Mesothelial cell of epicardium (in vitro differentiated cells): ENCODE data around the gene DUOX1. TPM values are rescaled to one million over a fixed set of nuclear protein-coding genes. Genes with fewer than 3 reads are reported as not detected.

Source experiments
- DNase-seq, 2 experiments: peaks; one replicate each; pipeline ENCODE4 v3.0.0; 2021; ENCODE audit warnings: low spot score in 2 of 2; ENCODE audit not compliant: unreplicated experiment in 2 of 2
- H3K27ac Mint-ChIP-seq: 2 replicates; pipeline ENCODE4 v1.8.0; 2021; ENCODE audit warnings: mixed read lengths
- H3K27me3 Mint-ChIP-seq: 2 replicates; pipeline ENCODE4 v1.8.0; 2021; ENCODE audit warnings: low read depth, mixed read lengths
- H3K36me3 Mint-ChIP-seq: 2 replicates; pipeline ENCODE4 v1.8.0; 2021; ENCODE audit warnings: mixed read lengths
- H3K4me1 Mint-ChIP-seq: 2 replicates; pipeline ENCODE4 v1.8.0; 2021; ENCODE audit warnings: mixed read lengths
- H3K4me3 Mint-ChIP-seq: 2 replicates; pipeline ENCODE4 v1.8.0; 2021; ENCODE audit warnings: mild to moderate bottlenecking, moderate library complexity, mixed read lengths
- H3K9me3 Mint-ChIP-seq: 2 replicates; pipeline ENCODE4 v1.8.0; 2021; ENCODE audit warnings: mixed read lengths
- CTCF ChIP-seq: fragments of 200-600 bp; sonication (generic); IDR thresholded peaks from one replicate; pipeline ENCODE4 v1.5.0; 2021; ENCODE audit warnings: antibody characterized with exemption; ENCODE audit not compliant: unreplicated experiment
- total RNA-seq: library from RNA; stranded (reverse); gene quantifications from 3 replicates; pipeline ENCODE4 v1.2.1, GENCODE V29; 2021

The DUOX1 gene
- total RNA-seq, 1 donor from 2014 or later, result 7.2 TPM

- Mint-ChIP-seq H3K9me3 (no peaks in the 10 kb centered on the region), H3K4me1 (peaks cover 16% of the 10 kb centered on the region), H3K27ac (no peak overlapping the region), H3K4me3 (no peak overlapping the region), H3K36me3 (no peaks in the 10 kb centered on the region), H3K27me3 (no peaks in the 10 kb centered on the region)
- no peak for DNase-seq
- no peak for TF ChIP-seq CTCF
These were observed 27.1 kb downstream of the DUOX1 start for GRCh38 chr15:45156744-45157455.

- Mint-ChIP-seq H3K9me3 (no peaks in the 10 kb centered on the region), H3K27me3 (no peaks in the 10 kb centered on the region), H3K4me3 (no peak overlapping the region), H3K27ac (no peak overlapping the region), H3K36me3 (no peaks in the 10 kb centered on the region), H3K4me1 (peaks cover 21% of the 10 kb centered on the region)
- TF ChIP-seq CTCF, result no peak
- no peak for DNase-seq
These were observed 28.2 kb downstream of the DUOX1 start for GRCh38 chr15:45157974-45158373.

GRCh38 chr15:45161666-45162065 is 31.9 kb downstream of the DUOX1 start:
- no peak overlapping the region for H3K27ac Mint-ChIP-seq
- no peak for TF ChIP-seq CTCF
- no peaks in the 10 kb centered on the region for H3K36me3 Mint-ChIP-seq
- peaks cover 34% of the 10 kb centered on the region for H3K4me1 Mint-ChIP-seq
- H3K9me3 Mint-ChIP-seq, result no peaks in the 10 kb centered on the region
- H3K27me3 Mint-ChIP-seq, result no peaks in the 10 kb centered on the region
- no peak overlapping the region for H3K4me3 Mint-ChIP-seq
- no peak for DNase-seq

GRCh38 chr15:45162771-45163507 is 33.1 kb downstream of the DUOX1 start:
- peak overlapping the region; percentile 82 for H3K27ac Mint-ChIP-seq
- H3K36me3 Mint-ChIP-seq, result no peaks in the 10 kb centered on the region
- TF ChIP-seq CTCF, result peak; percentile 44
- H3K4me3 Mint-ChIP-seq, result no peak overlapping the region
- peak; percentile 52 to 76 for DNase-seq
- H3K27me3 Mint-ChIP-seq, result no peaks in the 10 kb centered on the region
- peaks cover 38% of the 10 kb centered on the region for H3K4me1 Mint-ChIP-seq
- H3K9me3 Mint-ChIP-seq, result no peaks in the 10 kb centered on the region

- Mint-ChIP-seq H3K9me3 (no peaks in the 10 kb centered on the region), H3K36me3 (no peaks in the 10 kb centered on the region), H3K27me3 (no peaks in the 10 kb centered on the region), H3K4me1 (peaks cover 37% of the 10 kb centered on the region), H3K27ac (no peak overlapping the region), H3K4me3 (no peak overlapping the region)
- DNase-seq, result no peak
- no peak for TF ChIP-seq CTCF
These were observed 33.7 kb downstream of the DUOX1 start for GRCh38 chr15:45163508-45163856.
